Liver (tissue), 3 donors: ENCODE data around the gene CACHD1.

Experiments used
- EGR1 ChIP-seq, 2 donors: IDR thresholded peaks; 2 replicates each; pipeline ENCODE4 v1.6.1; 2016 to 2018; ENCODE audit warnings: antibody characterized with exemption in 2 of 2, low read depth in 2 of 2
- FOXA1 ChIP-seq: IDR thresholded peaks from 2 replicates; pipeline ENCODE4 v1.6.1; 2016; ENCODE audit warnings: antibody characterized with exemption
- JUND ChIP-seq, 2 donors: IDR thresholded peaks; 2 replicates each; pipeline ENCODE4 v1.6.1; 2016; ENCODE audit warnings: antibody characterized with exemption in 2 of 2
- RAD21 ChIP-seq, 2 donors: IDR thresholded peaks; 2 replicates each; pipeline ENCODE4 v1.6.1; 2016; ENCODE audit warnings: antibody characterized with exemption in 2 of 2, mild to moderate bottlenecking in 2 of 2
- SP1 ChIP-seq: IDR thresholded peaks from 2 replicates; pipeline ENCODE4 v1.6.1; 2018; ENCODE audit warnings: antibody characterized with exemption, mild to moderate bottlenecking
- TAF1 ChIP-seq: conservative IDR thresholded peaks from 2 replicates; pipeline ENCODE4 v1.6.1; 2016; ENCODE audit warnings: antibody characterized with exemption, mild to moderate bottlenecking
- YY1 ChIP-seq: IDR thresholded peaks from 2 replicates; pipeline ENCODE4 v1.6.1; 2016; ENCODE audit warnings: antibody characterized with exemption, mild to moderate bottlenecking
- TF ChIP-seq, protein P1 (sequence below): fragments of 150-350 bp; IDR thresholded peaks from 2 replicates; pipeline ENCODE4 v1.5.1; 2017; ENCODE audit warnings: improper control_type of control experiment, low read depth, low read length; ENCODE audit not compliant: missing input control
- TF ChIP-seq, protein P2 (sequence below): IDR thresholded peaks from 2 replicates; pipeline ENCODE4 v1.6.1; 2016; ENCODE audit warnings: antibody characterized with exemption
- TF ChIP-seq, protein P3 (sequence below): IDR thresholded peaks from 2 replicates; pipeline ENCODE4 v1.6.1; 2016; ENCODE audit warnings: antibody characterized with exemption
- donor health status: healthy.
- donor health status: healthy.

DNA sequence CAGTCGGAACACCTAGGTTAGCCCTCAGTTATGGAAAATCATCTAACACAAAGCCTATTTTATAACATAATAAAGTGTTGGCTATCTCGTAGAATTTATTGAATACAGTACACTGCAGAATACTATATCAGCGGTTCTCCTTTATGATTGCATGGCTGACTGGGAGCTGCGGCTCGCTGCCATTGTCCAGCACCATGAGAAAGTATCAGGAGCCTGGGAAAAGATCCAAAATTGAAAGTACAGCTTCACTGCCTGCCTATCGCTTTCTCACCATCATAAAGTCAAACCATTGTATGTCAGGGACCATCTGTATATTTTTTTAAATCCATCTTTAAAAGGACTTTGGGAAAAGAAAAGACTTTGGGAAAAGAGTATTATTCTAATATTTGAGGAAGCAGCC is 163.0 kb downstream of the CACHD1 start:
- TF ChIP-seq, protein P1, sequence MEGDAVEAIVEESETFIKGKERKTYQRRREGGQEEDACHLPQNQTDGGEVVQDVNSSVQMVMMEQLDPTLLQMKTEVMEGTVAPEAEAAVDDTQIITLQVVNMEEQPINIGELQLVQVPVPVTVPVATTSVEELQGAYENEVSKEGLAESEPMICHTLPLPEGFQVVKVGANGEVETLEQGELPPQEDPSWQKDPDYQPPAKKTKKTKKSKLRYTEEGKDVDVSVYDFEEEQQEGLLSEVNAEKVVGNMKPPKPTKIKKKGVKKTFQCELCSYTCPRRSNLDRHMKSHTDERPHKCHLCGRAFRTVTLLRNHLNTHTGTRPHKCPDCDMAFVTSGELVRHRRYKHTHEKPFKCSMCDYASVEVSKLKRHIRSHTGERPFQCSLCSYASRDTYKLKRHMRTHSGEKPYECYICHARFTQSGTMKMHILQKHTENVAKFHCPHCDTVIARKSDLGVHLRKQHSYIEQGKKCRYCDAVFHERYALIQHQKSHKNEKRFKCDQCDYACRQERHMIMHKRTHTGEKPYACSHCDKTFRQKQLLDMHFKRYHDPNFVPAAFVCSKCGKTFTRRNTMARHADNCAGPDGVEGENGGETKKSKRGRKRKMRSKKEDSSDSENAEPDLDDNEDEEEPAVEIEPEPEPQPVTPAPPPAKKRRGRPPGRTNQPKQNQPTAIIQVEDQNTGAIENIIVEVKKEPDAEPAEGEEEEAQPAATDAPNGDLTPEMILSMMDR: no peak
- TF ChIP-seq EGR1 (IDR thresholded peaks at IDR 0.05; ENCODE audit: low read depth in 2 of 2) (no peak), YY1 (no peak), FOXA1 (no peak), TAF1 (no peak), SP1 (no peak), RAD21 (IDR thresholded peaks at IDR 0.05) (no peak), JUND (IDR thresholded peaks at IDR 0.05) (no peak)
- TF ChIP-seq, protein P2, sequence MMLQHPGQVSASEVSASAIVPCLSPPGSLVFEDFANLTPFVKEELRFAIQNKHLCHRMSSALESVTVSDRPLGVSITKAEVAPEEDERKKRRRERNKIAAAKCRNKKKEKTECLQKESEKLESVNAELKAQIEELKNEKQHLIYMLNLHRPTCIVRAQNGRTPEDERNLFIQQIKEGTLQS: no peak
- TF ChIP-seq, protein P3, sequence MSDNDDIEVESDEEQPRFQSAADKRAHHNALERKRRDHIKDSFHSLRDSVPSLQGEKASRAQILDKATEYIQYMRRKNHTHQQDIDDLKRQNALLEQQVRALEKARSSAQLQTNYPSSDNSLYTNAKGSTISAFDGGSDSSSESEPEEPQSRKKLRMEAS: no peak
